NCI-H1092 treated with DMSO at 0.1 percent for 48 hours (cell line): ENCODE data around the gene NUP98.
A peak's percentile ranks its signal among the peaks of the same experiment; 100 is the strongest.

ENCODE experiments used
- DNase-seq: peaks from one replicate; lab custom pipeline; 2025; lab: John Stamatoyannopoulos, UW

Gene NUP98

GRCh38 chr11:3797329-3798090, at the start of gene NUP98:
TSS of gene NUP98 (minus strand) at chr11:3797554. CDS start at chr11:3782117, 15,437 bp downstream.
- DNase-seq = peak; percentile 99

GRCh38 chr11:3845670-3846069, 48.3 kb upstream of the NUP98 start:
- DNase-seq = no peak

- DNase-seq = no peak
These were observed 47.9 kb upstream of the NUP98 start for GRCh38 chr11:3845246-3845645.

GRCh38 chr11:3843326-3843725, 46.0 kb upstream of the NUP98 start:
- DNase-seq = no peak

GRCh38 chr11:3841426-3842350, 44.3 kb upstream of the NUP98 start:
- peak; percentile 59 for DNase-seq

- DNase-seq = peak; percentile 50
These were observed 43.6 kb upstream of the NUP98 start, which contains the start of gene RHOG for GRCh38 chr11:3840870-3841425. TSS of gene RHOG (minus strand) at chr11:3840959. CDS start at chr11:3828138, 12,821 bp downstream.

- DNase-seq = no peak
These were observed 42.9 kb upstream of the NUP98 start for GRCh38 chr11:3840004-3840869.

GRCh38 chr11:3838504-3838903, 41.1 kb upstream of the NUP98 start:
- DNase-seq = no peak

GRCh38 chr11:3837793-3838192, 40.4 kb upstream of the NUP98 start:
- DNase-seq = no peak

- DNase-seq = no peak
These were observed 39.5 kb upstream of the NUP98 start for GRCh38 chr11:3836903-3837302.

GRCh38 chr11:3835751-3836150, 38.4 kb upstream of the NUP98 start:
- no peak for DNase-seq

- DNase-seq = no peak
These were observed 37.5 kb upstream of the NUP98 start for GRCh38 chr11:3834664-3835461.

- no peak for DNase-seq
These were observed 37.0 kb upstream of the NUP98 start for GRCh38 chr11:3834349-3834663.

GRCh38 chr11:3833449-3833848, 36.1 kb upstream of the NUP98 start:
- DNase-seq = no peak

- DNase-seq = no peak
These were observed 35.5 kb upstream of the NUP98 start for GRCh38 chr11:3832816-3833215.

GRCh38 chr11:3831378-3832239, 34.3 kb upstream of the NUP98 start:
- DNase-seq = no peak

GRCh38 chr11:3830730-3831129, 33.4 kb upstream of the NUP98 start:
- no peak for DNase-seq

GRCh38 chr11:3830088-3830487, 32.7 kb upstream of the NUP98 start:
- DNase-seq = no peak

GRCh38 chr11:3827434-3828186, 30.3 kb upstream of the NUP98 start:
- no peak for DNase-seq
